ENCODE data around the gene ORC2.

GRCh38 chr2:200939832-200940231, 23.6 kb downstream of the ORC2 start:
- TF ChIP-seq, protein P1, sequence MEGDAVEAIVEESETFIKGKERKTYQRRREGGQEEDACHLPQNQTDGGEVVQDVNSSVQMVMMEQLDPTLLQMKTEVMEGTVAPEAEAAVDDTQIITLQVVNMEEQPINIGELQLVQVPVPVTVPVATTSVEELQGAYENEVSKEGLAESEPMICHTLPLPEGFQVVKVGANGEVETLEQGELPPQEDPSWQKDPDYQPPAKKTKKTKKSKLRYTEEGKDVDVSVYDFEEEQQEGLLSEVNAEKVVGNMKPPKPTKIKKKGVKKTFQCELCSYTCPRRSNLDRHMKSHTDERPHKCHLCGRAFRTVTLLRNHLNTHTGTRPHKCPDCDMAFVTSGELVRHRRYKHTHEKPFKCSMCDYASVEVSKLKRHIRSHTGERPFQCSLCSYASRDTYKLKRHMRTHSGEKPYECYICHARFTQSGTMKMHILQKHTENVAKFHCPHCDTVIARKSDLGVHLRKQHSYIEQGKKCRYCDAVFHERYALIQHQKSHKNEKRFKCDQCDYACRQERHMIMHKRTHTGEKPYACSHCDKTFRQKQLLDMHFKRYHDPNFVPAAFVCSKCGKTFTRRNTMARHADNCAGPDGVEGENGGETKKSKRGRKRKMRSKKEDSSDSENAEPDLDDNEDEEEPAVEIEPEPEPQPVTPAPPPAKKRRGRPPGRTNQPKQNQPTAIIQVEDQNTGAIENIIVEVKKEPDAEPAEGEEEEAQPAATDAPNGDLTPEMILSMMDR (IDR thresholded peaks at IDR 0.05): no peak
- TF ChIP-seq POLR2A (IDR thresholded peaks at IDR 0.05): no peak
